Hepatic stellate cell (primary cell): ENCODE results near the gene PPP4R4.

Experiments used
- DNase-seq: peaks from one replicate; pipeline ENCODE4 v3.0.0; 2011; ENCODE audit warnings: low spot score

The PPP4R4 gene, protein sequence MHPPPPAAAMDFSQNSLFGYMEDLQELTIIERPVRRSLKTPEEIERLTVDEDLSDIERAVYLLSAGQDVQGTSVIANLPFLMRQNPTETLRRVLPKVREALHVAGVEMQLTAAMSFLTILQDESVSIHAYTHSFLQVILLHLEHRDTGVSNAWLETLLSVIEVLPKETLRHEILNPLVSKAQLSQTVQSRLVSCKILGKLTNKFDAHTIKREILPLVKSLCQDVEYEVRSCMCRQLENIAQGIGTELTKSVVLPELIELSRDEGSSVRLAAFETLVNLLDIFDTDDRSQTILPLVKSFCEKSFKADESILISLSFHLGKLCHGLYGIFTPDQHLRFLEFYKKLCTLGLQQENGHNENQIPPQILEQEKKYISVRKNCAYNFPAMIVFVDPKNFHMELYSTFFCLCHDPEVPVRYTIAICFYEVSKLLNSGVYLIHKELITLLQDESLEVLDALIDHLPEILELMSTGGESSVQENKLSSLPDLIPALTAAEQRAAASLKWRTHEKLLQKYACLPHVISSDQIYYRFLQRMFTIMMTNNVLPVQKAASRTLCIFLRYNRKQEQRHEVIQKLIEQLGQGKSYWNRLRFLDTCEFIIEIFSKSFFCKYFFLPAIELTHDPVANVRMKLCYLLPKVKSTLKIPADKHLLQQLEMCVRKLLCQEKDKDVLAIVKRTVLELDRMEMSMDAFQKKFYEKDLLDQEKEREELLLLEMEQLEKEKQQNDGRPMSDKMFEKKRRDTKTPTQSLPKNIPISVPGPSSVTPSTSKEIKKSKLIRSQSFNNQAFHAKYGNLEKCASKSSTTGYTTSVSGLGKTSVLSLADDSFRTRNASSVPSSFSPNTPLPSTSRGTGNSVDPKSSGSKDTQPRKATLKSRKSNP

DNA sequence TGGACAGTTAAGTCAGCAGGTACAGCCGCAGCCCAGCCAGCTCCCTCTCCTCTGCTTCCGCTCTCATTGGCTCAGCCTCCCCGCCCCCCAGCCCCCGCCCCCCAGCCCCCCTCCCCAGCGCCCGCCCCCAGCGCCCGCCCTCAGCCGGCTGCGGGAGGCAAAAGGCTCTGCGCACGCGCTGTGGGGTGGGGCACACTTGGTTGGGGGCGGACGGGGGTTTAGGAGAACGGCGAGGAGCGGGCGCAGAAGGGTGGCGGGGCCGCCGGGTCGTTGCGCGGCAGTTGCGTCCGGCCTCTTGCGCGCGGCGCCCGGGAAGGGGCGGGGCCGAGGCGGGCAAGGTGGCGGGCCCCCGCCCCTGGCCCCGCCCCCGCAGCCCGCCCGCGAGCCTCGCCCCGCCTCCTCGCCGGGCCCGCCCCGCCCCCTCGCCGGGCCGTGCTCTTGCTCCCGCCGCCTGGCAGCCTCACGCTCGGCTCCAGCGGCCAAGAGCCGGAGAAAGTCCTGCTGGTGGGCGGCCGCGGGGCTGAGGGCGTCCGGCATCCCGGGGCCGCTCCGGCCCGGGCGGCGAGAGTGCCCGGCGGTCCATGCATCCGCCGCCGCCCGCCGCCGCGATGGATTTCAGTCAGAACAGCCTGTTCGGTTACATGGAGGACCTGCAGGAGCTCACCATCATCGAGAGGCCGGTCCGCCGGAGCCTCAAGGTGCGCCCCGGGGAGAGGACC is at the start of gene PPP4R4:
TSS of gene PPP4R4 (plus strand) at position 438 of the 719 bp plus-strand sequence. CDS start at position 582, 144 bp downstream.
- peak; percentile 74 for DNase-seq

DNA sequence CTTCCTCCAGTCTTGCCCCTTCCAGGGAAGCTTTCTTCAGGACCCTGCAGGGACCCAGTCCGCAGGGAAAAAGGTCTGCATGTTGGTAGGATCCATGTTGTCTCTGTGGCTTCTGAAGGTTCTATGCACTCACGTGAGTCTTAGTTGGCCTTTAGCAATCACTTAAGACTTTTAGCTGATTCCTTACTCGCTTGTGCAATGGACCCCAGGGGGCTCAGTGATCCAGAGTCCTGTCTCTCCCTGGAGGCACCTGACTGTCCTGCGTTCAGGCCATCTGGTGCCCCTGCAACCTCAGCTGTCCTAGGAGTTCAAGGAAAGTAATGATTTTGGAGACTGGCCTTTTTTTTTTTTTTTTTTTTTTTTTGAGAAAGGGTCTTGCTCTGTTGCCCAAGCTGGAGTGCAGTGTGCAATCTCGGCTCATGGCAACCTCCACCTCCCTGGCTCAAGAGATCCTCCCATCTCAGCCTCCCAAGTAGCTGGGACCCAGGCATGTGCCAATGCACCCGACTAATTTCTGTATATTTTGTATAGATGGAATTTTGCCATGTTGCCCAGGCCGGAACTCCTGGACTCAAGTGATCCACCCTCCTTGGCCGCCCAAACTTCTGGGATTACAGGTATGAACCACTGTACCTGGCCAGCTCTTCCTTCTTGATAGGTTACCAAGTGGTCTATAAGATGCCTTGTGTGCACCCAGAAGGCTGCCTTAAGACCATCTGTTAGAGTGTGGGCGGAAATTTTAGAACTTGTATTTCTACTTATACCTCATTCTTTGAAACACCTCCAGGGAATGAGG is 49.3 kb upstream of the PPP4R4 start:
- DNase-seq: no peak

GRCh38 chr14:94125659-94126418 is 48.3 kb upstream of the PPP4R4 start:
- no peak for DNase-seq

DNA sequence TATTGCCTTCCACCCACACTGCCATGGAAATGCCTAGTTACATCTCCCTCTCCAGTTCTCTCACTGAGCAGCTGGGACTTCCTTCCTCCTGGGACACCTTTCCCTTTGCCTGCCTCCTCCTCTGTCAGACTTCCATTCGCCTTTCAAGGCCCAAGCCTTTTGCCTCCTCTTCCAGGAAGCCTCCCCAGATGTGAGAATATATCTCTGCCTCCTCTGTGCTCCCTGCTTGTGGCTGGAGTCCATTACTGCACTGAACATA is 47.8 kb upstream of the PPP4R4 start:
- no peak for DNase-seq

GRCh38 chr14:94126800-94127199 is 47.3 kb upstream of the PPP4R4 start:
- no peak for DNase-seq

DNA sequence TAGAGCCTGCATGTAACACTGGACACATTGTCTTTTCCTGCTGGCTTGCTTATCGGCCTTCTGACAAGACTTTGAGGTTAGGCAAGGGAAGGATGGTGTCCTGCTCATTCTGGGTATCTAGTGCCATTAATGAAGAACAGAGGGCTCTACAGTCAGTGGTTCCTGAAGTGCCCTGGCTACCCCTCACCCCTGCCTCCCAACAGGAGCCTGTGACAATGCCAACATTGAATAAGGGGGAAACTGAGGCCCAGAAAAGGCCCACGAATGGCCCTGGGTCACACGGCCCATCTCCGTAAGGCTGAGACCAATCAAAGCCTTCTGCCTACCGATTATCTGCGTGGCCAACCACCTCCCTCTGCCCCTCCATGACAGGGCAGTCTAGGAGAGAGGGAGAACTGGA is 46.8 kb upstream of the PPP4R4 start:
- no peak for DNase-seq

DNA sequence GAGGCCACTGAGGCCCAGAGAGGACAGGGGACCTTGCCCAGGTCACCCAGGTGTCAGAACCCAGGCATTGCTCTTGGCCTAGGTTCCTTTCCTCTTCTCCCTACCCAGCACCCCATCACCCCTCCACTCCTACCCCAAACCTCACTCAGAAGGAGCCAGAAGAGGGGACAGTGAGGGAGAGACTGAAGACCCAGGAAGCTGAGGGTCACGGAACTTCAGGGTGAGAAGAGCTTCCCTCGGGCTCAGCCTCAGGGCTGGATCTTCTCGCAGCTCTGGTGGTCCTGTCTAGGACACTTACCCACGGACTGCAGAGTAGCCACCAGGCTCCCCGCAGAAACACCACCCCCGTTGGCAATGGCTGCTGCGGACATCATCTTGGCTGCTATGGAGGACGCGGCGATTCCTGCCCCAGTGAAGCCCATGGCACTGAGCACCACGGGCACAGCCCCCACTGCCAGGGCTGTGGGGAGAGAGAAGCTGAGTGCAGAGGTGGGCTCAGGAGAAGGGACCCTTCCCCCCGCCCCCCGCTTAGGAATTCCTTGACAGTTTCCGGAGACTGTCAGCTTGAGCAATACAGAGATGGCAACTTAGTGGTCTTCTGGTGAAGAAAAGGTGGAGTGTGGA is 45.8 kb upstream of the PPP4R4 start:
- DNase-seq: no peak

DNA sequence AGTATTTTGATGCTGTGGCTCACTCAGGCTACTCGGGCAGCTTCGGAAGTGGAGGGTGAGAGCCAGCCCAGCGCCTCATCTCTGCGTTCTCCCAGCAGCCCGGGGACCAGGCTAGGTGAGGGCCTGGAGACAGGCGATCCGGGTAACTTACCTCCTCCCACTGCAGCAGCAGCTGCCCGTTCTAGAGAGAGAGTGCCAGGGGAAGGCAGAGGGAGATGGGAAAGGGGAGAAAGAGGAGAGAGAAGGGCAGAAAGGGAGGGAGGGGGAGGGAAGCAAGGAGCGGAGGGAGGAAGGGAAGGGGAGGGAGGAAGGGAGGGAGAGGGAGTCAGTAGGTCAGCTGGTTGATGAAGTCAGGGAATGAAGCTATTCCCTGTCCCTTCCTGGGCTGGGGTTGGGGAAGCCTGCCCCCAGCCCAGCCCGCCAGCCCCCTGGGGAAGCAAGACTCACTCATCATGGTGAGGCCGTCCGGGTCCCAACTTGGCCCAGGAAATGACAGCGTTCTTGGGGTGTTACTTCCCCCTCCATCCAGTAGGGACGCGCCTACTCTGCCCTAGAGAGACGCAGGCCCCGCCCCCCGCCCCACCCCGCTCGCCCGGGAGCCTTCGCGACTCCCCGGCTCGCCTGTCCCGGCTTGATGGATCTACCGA is 44.9 kb upstream of the PPP4R4 start, which contains the start of gene IFI27L2:
TSS of gene IFI27L2 (minus strand) at position 494 of the 647 bp plus-strand sequence. CDS start at position 454, 40 bp downstream.
- DNase-seq: peak; percentile 91

DNA sequence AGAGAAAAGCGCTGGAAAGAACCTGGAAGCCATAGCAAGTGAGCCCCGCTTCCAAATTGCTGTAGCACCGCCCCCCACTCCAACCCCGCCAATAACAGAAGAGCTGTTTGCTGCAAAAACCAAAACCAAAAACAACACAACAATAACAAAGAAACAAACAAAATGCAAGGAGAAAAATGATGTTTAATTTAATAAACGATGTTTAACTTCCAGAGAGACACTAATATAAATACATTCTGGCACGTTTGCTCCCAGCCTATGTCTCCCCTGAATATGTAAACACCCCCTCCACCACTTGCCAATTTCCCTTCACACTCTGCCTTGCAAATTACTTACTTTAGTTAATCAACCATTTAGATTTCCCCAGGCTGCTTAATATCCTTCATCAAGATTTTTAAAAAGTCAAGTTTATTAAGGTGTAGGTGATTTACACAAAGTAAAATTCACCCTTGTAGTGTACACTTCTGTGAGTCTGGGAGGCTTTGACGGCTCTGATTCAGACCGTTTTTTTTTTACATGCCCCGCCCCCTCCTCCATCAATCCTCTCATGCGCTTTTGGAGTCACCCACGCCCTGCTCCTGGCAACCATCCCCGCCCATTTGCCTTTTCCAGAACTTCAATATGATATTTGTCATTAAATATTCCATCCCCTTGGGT is 44.2 kb upstream of the PPP4R4 start:
- peak; percentile 55 for DNase-seq

DNA sequence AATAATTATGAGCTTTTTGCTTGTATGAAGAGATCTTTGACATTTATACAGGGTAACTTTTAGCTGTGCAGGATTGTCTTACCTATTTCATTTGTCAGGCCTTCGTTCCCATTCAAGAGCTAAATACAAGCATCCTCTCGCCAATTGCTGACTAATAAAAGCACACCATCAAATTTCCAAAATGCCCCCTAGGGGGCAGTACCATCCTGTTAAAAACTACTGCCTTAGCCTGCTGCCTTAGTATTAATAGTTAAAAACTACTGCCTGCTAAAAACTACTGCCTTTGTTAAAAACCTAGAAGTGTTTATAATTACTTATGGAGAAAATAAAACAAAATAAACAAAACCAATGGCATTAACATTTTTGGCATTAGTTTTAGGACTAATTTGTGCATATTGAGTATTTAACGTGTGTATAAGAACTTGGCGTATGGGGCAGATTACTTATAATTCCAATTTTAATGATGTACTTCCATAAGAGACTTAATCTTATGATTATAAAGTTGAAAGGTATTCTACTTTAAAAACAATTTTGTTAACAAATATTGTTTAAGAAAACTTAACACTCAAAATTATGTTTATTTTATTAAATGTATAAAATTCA is 41.7 kb upstream of the PPP4R4 start:
- DNase-seq: peak; percentile 49

DNA sequence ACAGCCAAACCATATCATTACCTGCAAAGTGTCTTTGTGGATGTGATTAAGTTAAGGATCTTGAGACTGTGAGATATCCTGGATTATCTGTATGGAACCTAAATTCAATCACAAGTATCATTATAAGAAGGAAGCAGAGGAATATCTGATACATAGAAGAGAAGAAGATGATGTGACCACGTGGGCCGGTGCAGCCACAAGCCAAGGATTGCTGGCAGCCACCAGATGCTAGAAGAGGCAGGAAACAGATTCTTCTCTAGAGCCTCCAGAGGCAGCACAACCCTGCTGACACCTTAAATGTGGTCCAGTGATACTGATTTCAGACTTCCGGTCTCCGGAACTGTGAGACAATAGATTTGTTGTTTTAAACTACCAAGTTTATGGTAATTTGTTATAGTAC is 38.6 kb upstream of the PPP4R4 start:
- no peak for DNase-seq

DNA sequence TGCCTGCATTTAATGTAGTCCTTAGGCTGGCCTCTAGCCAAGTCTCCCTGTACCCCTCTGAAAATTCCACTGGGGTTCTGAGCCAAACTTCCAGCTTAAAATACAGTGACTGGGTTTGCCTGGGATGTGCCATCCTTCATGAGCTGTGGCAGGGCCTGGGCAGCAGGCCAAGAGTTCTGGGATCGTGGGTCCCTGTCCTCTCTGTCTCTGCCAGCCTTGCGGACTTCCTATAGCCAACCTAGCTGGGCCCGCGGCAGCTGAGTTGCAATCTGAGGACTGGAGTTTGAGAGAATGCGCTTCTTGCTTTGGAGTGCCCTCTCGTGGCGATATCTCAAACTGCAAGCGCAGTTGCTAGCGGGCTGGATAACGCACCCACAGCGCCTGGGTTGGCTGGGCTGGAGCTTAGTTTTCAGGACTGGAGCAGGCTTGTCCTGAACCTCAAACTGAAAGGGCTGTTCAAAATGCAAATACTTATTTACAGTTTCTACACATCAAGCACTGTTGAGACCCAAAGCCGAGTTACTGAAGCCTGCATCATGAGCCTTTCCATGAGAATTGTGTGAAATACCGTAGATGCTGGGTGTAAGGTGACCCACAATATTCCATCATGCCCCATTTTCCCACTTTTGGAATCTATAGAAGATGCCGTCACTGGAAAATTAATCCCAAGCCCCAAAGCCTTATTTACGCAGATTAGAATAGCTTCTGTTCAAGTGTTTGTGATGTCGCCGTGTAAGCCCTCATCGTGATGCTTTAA is 37.4 kb upstream of the PPP4R4 start:
- DNase-seq: peak; percentile 69

- no peak for DNase-seq
These were observed 35.9 kb upstream of the PPP4R4 start for GRCh38 chr14:94138251-94138650.

GRCh38 chr14:94139006-94139405 is 35.1 kb upstream of the PPP4R4 start:
- DNase-seq: no peak

DNA sequence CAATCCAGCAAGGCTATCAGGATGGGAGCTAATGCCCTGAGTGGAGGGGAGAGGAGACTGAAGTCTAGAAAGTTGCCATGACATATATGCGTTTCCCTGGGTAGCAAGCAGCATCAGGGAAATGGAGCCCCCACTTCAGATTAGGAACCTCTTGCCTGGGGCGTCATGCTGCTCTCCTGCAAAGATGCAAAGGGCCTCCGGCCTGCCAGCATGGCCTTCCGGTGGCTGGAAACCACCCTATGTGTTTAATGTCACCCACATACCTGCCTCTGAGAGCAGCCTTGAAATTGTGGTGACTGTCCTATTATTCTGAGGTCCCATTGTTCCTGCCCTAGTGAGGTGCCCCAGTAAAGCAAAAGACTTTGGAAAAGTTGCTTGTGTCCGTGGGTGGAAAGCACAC is 34.7 kb upstream of the PPP4R4 start:
- no peak for DNase-seq

- DNase-seq: no peak
These were observed 31.9 kb upstream of the PPP4R4 start for GRCh38 chr14:94142247-94142646.

GRCh38 chr14:94142836-94143235 is 31.3 kb upstream of the PPP4R4 start:
- DNase-seq: no peak

DNA sequence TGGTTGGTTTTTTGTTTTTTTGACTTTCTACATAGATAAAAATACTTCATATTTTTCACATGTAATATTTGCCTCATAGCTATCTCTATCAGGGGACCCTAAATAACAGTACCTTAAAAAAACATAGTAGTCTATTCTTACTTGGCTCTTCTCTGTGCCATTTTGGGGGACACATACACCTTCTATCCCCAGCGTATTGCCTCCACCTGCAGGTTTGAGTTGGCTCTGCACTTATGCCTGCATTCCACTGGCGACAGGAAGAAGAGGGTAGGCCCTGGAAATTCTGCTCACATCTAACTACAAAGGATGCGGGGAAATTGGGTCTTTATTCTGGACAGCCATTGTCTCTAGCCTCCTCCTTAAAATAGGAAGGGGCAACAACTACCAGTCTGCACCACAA is 30.9 kb upstream of the PPP4R4 start:
- DNase-seq: no peak
